NCI-H2081 (cell line): ENCODE results near the gene UNC93A.
"Not testable (repeated sequence)": the region's sequence is repeated elsewhere in the genome, so short reads cannot be mapped to it uniquely, and the experiment has no call there.

ENCODE experiments used
- DNase-seq, 2 experiments: peaks; one replicate each; lab custom pipeline; 2025; lab: John Stamatoyannopoulos, UW

The UNC93A gene

GRCh38 chr6:167309355-167310192 is 18.5 kb downstream of the UNC93A start:
- DNase-seq, result not testable (repeated sequence)

- DNase-seq, result no peak
Measured at GRCh38 chr6:167311286-167311685, 20.2 kb downstream of the UNC93A start.

- DNase-seq, result not testable (repeated sequence)
Measured at GRCh38 chr6:167311691-167312090, 20.6 kb downstream of the UNC93A start.

GRCh38 chr6:167314180-167314821 is 23.2 kb downstream of the UNC93A start:
- DNase-seq, result no peak

GRCh38 chr6:167317172-167317571 is 26.1 kb downstream of the UNC93A start:
- DNase-seq, result no peak

- not testable (repeated sequence) for DNase-seq
Measured at GRCh38 chr6:167318354-167318753, 27.2 kb downstream of the UNC93A start.

GRCh38 chr6:167318856-167319255 is 27.7 kb downstream of the UNC93A start:
- DNase-seq, result not testable (repeated sequence)

GRCh38 chr6:167319856-167320753 is 29.0 kb downstream of the UNC93A start:
- DNase-seq, result not testable (repeated sequence)

GRCh38 chr6:167320754-167321056 is 29.6 kb downstream of the UNC93A start:
- DNase-seq, result not testable (repeated sequence)

GRCh38 chr6:167321185-167321584 is 30.1 kb downstream of the UNC93A start:
- not testable (repeated sequence) for DNase-seq

- no peak for DNase-seq
Measured at GRCh38 chr6:167323111-167323510, 32.0 kb downstream of the UNC93A start.

- no peak for DNase-seq
Measured at GRCh38 chr6:167324111-167324510, 33.0 kb downstream of the UNC93A start.

GRCh38 chr6:167325766-167326165 is 34.7 kb downstream of the UNC93A start:
- DNase-seq, result no peak

GRCh38 chr6:167327391-167327790 is 36.3 kb downstream of the UNC93A start:
- DNase-seq, result no peak

- no peak for DNase-seq
Measured at GRCh38 chr6:167328086-167328485, 37.0 kb downstream of the UNC93A start.

- DNase-seq, result no peak
Measured at GRCh38 chr6:167329014-167329413, 37.9 kb downstream of the UNC93A start.

GRCh38 chr6:167330750-167331149 is 39.6 kb downstream of the UNC93A start:
- DNase-seq, result no peak

- DNase-seq, result no peak
Measured at GRCh38 chr6:167331565-167331964, 40.5 kb downstream of the UNC93A start.

- no peak for DNase-seq
Measured at GRCh38 chr6:167336844-167337630, 45.9 kb downstream of the UNC93A start.

- DNase-seq, result no peak
Measured at GRCh38 chr6:167337675-167338449, 46.7 kb downstream of the UNC93A start.
